Stimulated activated naive CD8-positive, alpha-beta T cell treated with anti-CD3 and anti-CD28 coated beads, Interleukin-15, Interleukin-2, amounts not matched to agents 100 U/mL and 50 U/mL, for 24 hours (primary cell): ENCODE measurements around the gene COL15A1.
A peak's percentile ranks its signal among the peaks of the same experiment; 100 is the strongest.

ENCODE experiments used
- ATAC-seq: fragments of 150-1000 bp; cut with Tn5 transposase; one replicate; pipeline ENCODE4 v1.10.0; 2021
- DNase-seq: peaks from one replicate; pipeline ENCODE4 v3.0.0; 2021

Gene COL15A1

DNA sequence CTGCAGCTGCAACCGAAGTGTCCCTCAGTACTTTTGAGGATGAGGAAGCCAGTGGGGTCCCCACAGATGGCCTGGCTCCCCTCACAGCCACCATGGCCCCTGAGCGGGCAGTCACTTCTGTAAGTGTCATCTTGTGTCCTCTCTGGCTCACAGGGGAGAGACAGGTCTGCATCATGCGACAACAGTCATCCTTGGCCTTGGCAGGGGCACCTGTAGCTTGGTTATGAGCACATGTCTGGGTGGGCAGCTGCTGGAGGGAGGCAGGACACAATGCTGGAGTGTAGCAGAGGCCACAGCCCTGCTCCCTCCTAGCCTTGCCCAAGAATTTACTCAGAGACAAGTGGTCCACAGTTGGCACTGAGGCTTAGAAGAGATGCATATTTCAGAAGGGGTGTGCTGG is 71.7 kb downstream of the COL15A1 start:
- DNase-seq (no peak), ATAC-seq (no peak)

DNA sequence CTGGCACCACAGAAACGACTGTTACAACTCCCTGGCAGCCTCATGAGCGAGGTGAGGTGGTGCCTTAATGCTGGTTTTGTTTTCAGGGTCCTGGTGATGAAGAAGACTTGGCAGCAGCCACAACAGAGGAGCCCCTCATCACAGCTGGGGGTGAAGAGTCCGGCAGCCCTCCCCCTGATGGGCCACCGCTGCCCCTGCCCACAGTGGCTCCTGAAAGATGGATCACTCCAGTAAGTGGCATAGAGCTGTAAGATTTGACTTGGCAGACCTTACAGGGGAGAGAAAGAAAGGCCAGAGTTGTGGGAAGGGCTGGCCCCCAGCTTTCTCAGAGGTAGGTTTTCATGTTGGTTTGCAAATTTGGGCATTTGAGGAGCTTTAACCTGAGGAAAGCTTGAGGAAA is 72.2 kb downstream of the COL15A1 start:
- ATAC-seq (no peak), DNase-seq (no peak)

DNA sequence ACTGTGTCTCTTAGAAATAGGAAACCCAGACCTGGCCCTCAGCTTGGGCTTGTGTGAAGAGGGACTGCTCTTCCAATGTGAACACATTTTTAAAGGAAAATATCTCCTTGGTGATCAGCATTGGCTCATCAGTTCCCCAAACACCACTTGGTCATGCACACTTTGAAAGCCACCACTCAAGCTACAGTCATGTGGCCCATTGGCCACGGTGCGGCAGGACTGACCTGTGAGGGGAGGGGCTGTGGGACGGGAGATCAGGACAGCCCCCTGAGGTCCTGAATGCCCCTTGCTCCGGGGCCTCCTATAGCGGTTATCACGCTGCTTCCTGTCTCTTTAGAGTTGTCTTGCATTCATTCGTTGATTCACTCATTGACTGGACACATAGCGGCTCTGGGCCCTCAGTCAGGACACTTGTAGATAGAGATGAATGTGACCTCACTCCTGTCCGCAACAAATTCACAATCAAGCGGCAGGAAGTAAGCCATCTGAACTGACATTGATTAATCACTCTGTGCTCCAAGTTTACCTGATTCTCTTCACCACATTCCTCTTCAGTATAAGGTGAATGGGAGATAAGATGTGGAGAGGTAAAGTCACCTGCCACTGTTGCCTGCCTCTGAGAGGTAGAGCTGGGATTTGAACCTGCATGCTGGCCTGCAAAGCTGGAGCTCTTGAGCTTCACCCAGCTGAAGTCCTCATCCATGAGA is 73.1 kb downstream of the COL15A1 start:
- no peak for ATAC-seq

DNA sequence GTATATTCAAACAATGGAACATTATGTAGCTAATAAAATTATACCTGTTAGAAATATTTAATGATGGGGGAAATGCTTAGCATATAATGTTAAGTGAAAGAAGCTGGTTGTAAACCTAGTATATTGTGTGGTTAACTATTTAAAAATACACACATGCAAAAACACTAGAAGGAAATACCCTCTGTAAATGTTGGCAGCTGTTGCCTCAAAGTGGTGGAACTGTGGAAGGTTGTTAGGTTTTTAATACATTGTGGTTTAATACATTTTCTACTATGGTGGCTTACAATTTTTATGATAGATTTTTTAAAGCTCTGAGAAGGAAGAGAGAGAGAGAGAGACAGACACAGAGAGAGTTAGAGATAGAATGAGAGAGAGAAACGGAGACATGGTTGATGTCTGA is 74.9 kb downstream of the COL15A1 start:
- DNase-seq (no peak), ATAC-seq (no peak)

More for the DNA sequence above, 73.1 kb downstream of the COL15A1 start:
- DNase-seq, result no peak

DNA sequence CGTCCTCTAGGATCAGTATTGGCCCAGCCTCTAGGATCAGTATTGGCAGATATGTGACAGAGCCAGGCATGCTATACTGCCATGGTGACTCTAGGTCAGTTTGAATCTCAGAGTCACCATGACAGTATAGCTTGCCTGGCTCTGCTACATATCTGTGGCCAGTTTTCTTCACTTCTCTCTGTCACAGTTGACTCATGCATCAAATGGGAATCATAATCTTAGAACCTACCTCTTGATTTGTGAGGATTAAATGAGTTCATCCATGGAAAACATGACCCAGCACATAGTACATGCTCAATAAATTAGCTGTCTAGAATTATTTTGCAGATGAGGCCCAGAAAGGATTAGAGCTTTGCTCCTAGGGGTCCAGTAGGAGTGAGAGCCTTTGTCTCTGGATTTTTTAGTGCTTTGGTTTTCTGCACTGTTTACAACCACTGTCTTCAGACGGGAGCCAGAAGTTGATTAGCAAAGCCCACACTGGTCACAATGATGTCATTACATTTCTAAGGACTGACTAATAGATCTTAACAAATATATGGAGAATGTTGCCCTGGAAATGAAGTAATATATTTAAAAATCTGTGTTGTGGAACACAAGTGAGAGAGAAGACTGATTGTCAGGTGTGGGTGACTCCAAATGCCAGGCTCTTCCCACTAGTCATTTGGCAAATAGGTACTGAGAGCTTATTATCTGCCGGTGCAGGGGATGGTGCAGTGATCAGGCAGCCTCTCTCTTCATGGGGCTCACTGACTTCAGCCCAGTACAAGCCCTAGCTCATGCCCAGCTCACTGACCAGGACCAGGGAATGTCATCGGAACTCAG is 76.0 kb downstream of the COL15A1 start:
- no peak for DNase-seq
- ATAC-seq, result peak; percentile 21

DNA sequence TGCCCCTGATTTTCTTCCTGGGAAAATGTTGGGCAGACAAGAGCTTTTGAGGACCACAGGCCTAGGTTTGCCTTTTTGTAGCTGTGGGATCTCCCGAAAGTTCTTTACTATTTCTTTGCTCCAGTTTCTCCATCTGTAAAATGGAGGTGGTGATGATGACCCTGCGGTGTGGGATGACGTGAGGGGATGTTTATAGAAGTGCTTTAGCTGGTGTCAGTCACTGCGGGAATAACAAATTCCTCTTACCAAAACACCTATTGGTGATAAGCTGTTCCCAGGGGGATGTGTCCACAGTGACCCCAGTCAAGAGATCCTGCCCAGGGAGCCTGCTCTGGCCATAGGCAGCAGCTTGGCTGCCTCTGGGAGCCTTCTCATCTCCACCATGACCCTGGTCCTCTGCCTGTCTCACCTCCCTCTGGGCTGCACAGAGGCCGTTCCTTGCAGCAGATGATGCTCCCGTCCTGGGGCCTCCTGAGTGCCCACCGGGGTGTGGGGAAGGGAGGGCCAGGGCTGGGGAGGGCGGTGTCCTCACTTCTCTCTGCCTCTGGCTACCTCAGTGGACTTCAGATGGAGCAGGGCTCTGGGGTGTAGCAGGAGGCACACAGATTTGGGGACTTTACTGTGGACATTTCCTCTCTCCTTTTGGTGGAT is 77.2 kb downstream of the COL15A1 start:
- DNase-seq, result no peak
- no peak for ATAC-seq

DNA sequence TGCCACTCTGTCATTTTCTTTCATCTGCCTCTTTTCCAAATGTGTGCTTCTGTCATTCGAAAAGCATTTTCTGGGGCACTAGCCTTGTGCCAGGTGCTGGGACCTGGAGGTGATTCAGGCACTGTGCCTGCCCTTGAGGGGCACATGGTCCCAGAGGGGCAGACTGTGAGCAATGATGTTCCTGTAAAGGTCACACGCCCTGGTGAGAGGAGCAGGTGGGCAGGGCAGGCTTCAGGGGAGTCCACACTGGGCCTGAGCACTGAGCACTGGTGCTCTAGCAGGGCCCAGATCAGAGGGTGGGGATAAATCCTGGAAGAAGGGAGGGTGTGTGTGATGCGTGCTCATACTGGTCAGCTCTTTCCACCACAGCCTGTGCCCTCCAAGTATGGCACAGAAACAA is 77.8 kb downstream of the COL15A1 start:
- ATAC-seq (no peak), DNase-seq (no peak)

DNA sequence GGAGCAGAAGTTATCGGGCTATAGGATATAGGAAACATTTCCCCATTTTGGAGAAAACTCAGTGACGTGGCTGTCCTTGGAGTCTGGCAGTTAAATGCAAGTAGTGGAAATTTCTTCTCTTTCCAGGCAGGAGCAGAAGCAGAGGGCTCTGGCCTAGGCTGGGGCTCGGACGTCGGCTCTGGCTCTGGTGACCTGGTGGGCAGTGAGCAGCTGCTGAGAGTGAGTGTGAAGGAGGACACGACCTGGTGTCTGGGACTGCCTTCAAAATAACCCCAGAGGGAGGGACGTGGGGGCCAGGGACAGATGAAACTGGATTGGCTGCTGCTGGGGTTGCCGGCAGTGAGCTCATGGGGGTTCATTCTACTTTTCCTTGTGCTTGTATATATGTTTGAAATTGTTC is 79.5 kb downstream of the COL15A1 start:
- DNase-seq (no peak), ATAC-seq (no peak)

DNA sequence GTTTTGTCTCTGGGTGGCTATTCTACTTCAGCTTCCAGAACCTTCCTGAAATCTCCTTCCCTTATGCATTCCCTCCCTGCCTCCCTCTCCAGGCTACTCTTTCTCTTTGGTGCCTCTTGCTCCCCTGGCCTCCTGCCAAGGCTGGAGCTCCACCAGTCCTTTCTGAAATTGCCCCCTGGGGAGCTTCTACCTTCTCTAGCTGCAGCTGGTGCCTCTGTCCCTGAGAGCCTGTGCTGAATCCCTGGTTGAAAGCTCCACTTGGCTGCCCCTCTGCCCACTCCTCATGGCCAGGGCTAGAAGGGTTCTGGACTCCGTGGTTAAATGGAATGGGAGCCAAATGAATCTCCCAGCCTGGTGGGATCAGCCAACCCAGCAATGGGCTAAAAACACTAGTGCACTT is 80.1 kb downstream of the COL15A1 start:
- ATAC-seq (no peak), DNase-seq (no peak)

DNA sequence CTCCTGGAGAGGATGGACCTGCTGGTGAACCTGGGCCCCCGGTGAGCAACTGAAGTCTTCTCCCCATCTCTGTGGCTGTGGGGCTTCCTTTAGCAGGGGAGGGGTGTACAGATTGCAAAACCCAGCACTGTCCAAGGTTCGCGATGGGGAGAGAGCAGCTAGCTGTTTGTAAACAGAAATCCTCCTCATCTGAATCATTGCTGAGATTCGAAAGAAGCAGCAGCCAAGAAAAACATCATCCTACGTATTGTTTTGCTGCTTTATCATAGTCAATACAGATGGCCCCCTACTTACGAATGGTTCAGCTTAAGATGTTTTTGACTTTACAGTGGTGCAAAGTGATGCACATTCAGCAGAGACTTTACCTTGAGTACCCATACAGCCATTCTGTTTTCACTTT is 81.3 kb downstream of the COL15A1 start:
- no peak for DNase-seq
- ATAC-seq, result no peak

DNA sequence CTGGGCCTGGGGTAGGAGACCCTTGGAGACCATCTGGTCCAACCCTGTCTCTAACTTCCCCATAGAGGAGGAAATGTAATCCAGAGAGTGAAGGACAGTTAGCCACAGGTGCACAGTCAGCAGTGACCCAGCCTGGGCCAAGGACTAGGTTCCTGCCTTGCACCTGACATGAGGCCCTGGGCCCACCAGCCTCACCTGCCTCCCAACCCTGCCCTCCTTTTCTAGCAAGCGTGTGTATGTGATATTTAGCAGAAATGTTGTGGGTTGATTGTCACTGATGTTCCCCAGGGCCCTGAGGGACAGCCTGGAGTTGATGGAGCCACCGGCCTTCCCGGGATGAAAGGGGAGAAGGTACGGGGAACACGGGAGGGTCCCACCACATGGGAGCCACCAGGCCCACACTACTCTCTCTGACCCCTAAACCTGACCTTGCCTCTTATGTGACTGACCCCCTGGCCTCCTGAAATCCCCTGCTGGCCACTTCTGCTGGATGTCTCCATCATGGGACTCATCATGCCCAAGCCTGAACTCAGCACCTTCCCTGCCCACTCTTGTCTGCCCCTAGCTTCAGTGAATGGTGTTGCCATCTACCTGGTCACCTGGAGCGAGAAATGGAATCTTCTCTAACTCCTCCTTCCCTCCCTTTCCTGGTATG is 82.0 kb downstream of the COL15A1 start:
- ATAC-seq, result no peak

DNA sequence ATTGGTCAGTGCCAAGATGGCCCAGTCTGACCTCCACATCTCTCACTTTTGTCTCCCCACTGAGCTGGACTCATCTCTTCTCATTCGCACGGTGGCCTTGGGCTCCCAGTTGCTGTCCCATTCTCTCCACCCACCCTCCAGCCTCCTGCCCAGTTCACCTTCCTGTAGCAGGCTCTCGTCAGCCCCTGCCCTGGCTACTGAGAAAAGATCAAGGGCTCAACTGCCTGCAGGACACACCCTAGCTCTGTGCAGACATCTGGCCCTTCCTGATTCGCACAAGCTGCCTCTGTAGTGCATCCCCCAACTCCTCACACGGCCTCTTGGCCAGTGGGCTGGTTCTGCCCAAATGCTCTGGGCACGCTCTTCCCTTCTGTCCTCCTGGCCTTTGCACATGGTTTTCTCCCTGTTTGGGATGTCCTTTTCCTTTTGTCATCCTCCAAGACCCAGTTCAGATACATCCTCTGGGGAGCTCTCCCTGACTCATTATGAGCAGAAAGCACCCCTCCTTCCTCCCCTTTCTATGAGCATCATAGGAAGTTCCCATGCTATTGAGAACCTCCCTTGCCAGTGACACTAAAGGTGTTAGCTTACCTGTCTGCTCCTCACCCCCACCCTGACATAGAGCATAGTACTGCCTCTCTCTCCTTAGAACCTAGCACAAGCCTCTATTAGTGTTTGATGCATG is 82.7 kb downstream of the COL15A1 start:
- ATAC-seq (no peak), DNase-seq (no peak)

More for the DNA sequence above, 82.0 kb downstream of the COL15A1 start:
- DNase-seq, result no peak

DNA sequence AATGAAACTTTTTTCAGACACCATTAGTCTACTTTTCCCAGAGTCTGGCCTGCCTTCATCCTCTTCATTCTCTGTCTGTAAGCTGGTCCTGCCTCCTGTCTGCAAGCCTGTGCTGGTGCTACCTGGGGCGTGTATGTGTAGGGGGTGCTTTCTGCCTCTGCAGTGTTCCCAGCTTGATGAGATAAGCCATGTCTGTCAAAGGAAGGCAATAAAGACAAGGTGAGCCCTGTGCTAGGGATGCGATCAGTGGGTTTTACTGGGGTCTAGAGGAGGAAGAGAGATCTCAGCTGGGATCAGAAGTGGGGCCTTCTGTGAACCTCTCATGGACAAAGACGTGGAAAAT is 83.2 kb downstream of the COL15A1 start:
- no peak for DNase-seq
- no peak for ATAC-seq

DNA sequence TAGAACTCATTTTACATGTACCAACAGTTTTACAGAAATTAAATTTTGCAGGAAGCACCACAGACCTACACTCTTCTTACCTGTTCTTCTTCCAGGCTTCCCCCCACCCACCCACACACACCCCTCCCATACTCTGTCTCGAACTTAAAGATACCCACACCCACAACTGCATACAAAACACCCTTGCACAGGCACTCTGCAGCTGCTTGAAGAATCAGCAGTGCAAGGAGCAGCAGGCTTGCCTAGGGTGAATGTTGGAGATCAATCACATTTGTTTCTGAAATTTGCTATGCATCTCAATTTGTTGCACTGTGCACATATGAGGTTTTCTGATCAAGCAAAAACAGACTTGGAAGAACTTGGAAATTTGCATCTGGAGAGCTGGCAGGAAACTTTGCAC is 83.7 kb downstream of the COL15A1 start:
- ATAC-seq (no peak), DNase-seq (no peak)

DNA sequence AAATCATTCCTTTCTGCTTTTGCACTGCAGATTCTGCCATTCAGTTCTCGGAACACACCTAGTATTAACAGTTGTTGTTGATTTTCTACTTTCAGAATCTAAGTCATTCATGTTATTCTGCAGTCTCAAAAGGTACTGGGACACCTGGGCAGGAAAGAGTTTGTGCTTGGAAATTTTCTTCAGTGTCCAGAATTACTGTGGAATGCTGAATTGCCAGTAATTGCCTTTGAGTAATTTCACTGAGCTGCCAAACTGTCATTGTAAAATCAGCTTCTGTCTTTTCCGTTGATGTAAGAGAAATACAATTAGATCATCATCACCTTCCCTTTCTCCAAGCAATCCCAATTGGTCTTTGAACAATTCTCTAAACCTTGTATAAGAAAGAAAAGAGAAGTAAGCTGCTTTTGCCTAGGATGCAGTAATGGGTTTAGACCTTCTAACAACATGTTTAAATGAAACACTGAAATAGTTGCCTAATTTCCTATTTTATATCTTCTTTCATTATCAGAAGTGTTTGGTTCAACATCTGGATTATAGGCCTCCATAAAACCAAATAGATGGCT is 85.5 kb downstream of the COL15A1 start:
- ATAC-seq (no peak), DNase-seq (no peak)

DNA sequence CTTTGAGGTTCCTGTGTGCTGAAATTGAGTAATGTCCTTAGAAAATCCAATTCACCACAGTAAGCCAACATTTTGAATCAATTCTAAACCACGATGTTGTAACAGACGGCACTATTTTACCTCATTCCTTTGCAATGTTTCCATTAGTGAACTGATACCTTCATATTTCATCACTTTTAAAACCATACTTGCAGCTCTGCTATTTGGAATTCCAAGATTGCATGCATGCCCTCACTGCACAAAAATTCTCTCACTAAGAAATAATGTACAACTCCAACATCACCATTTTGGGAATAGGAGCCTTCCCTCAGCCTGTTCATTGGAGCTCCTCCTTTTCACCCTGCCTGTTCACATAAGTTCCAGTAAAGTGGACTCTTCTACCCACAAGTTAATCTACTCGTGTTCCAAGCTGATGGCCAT is 86.4 kb downstream of the COL15A1 start:
- ATAC-seq (no peak), DNase-seq (no peak)

DNA sequence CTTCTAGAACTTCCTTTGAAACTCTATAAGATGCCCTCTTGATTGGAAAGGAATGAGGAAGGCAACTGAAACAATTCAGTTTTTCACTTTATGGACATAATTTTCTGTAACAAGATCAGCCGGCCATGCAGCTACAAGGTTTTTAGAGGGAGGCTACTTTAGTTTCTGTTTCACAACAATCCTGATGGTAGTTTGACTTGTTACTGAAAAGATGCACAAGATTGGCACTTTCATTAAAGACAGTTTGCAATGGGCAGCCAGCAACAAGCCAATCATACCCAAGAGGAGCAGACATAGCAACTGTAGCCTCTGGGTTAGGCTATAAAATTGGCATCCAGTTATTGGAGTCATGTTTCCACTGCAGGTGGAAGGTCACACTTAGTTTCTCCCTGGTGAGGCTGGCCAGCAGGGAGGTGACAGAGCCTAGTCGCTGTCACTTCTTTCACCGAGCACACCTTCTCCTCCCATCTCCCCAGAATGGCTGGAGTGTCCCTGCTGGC is 87.0 kb downstream of the COL15A1 start:
- DNase-seq (no peak), ATAC-seq (no peak)

DNA sequence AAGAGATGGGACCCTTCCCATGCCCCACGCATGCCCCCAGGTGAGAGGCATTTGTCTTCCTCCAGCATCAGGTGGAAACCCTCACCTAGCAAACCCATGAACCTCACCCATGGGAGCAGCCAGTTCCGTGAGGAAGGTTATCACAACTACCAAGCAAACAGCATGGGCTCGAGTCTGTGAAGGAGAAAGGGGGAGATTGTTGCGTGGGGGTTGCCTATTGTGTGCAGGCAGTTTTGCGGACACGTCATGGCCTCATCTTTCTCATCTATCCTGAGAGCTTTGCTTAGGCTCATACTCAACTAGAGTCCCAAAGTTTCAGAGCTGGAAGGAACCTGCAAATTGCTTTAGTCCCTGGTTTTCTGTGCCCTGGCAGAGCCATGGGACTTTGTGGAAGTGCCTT is 87.6 kb downstream of the COL15A1 start:
- no peak for DNase-seq
- no peak for ATAC-seq

DNA sequence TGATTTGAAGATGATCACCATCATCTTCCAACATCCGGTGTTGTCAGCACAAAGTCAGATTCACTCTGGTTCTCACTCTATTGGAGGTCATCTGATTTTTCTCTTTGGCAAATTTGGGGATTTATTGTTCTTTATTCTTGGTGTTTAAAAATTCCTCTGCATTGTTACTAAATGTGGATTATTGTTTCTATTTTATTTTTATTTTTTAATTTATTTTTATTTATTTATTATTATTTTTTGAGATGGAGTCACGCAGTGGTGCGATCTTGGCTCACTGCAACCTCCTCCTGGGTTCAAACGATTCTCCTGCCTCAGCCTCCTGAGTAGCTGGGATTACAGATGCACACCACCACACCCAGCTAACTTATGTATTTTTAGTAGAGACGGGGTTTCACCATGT is 88.3 kb downstream of the COL15A1 start:
- ATAC-seq, result no peak

DNA sequence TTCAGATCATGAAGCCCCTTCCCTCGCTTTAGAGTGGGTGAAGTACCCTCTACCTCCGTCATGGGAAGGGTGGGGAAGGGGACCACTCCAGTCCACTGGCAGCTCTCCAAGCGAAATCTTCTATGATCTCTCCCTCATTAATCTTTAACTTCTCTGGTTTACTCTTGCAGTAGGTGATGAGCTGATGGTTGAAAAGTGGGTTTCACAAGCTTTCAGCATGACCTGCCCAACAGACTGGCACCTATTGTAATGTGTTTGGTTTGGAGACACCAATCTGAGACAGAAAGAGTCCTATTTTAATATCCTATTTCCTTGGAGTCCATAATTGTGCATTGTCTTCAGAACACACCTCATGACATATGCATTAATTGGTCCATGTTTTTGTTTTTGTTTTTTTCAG is 90.4 kb downstream of the COL15A1 start:
- ATAC-seq (no peak), DNase-seq (no peak)

More for the DNA sequence above, 88.3 kb downstream of the COL15A1 start:
- DNase-seq, result no peak

DNA sequence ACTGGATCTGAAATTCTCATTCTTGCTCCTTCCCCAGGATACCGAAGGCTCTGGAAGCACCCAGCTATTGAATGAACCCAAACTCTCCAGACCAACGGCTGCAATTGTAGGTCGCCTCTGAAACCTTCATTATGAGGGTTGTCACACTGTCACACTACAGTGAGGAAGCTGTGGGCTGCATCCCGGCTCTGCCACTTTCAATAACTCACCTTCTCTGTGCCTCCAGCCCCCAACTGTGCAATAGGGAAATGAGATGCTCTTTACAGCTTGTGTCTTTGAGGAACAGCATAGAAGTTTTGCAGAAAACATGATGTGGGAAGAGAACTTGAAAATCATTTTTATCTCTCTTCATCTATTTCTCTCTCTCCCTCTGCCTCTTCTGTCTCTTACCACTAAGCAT is 91.6 kb downstream of the COL15A1 start:
- ATAC-seq (no peak), DNase-seq (no peak)
